Inflammatory macrophage treated with lipopolysaccharide for 1 hour (primary cell): Measurements from ENCODE around the gene GEN1.

ENCODE experiments used
- DNase-seq, 2 donors: peaks; one replicate each; pipeline ENCODE4 v3.0.0-alpha.2; 2020 to 2022

The GEN1 gene, protein sequence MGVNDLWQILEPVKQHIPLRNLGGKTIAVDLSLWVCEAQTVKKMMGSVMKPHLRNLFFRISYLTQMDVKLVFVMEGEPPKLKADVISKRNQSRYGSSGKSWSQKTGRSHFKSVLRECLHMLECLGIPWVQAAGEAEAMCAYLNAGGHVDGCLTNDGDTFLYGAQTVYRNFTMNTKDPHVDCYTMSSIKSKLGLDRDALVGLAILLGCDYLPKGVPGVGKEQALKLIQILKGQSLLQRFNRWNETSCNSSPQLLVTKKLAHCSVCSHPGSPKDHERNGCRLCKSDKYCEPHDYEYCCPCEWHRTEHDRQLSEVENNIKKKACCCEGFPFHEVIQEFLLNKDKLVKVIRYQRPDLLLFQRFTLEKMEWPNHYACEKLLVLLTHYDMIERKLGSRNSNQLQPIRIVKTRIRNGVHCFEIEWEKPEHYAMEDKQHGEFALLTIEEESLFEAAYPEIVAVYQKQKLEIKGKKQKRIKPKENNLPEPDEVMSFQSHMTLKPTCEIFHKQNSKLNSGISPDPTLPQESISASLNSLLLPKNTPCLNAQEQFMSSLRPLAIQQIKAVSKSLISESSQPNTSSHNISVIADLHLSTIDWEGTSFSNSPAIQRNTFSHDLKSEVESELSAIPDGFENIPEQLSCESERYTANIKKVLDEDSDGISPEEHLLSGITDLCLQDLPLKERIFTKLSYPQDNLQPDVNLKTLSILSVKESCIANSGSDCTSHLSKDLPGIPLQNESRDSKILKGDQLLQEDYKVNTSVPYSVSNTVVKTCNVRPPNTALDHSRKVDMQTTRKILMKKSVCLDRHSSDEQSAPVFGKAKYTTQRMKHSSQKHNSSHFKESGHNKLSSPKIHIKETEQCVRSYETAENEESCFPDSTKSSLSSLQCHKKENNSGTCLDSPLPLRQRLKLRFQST

DNA sequence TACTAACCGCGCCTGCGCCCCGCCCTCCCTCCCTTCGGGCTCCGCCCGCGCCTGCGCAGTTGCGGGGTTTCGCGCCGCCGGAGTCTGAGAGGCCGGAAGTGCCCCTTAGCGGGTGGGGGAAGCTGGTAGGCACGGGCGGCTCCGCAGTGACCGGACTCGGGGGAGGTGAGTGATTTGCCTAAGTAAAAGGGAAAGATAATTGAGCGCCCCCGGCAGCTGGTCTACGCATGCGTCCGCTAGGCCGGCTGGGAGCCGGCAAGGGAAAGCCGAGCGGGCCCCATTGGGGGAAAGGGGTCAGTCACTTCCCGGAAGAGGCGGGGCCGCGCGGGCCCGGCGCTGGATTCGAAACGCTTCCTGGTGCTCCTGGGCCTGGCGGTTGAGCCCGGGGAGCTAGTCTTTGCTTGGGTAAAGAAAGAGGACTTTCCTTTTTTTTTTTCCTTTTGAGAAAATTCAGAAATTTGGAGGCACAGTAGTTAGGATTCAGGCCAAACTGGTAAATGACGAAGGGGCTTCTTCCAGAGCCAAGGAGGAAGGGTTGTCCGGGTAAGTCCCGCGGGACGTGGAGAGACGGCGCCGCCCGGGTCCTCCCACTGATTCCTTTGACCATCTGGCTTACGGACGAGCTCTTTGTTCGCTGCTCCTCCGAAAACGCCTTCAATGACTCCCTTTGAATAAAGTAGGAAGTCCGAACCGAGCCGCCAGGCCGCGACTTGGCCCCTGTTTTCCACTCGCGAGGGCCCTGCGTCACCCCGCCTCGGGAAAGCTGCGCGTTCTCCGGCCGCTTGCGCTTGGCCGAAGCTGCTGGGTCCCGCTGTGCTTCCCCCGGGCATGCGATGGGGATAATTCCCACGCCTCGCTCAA lies at the start of gene GEN1, which contains the start of gene SMC6:
TSS of gene GEN1 (plus strand) at position 336 of the 861 bp plus-strand sequence. CDS start 5,806 bp downstream, outside the sequence.
TSS of gene SMC6 (minus strand) at position 8 of the 861 bp plus-strand sequence. CDS start 7,864 bp downstream, outside the sequence.
- peak; percentile 86 to 91 for DNase-seq

DNA sequence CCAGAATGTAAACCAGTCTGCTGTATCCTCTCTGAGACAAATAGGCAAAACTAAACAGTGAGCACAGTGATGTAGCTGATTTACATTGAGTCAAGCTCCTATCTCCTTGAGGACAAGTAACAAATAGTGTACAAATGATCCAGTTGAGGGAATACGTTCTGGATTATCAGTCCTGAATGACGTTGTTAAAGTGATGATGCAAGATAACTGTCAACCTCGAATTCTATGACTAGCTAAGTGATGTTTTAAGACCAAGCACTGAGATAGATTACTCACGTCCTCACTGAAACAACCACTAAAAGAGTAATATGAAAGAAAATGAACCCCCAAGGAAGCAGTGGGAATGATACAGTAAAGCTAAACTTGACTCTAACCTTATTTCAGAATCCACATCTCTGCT lies 47.1 kb upstream of the GEN1 start:
- DNase-seq: no peak

DNA sequence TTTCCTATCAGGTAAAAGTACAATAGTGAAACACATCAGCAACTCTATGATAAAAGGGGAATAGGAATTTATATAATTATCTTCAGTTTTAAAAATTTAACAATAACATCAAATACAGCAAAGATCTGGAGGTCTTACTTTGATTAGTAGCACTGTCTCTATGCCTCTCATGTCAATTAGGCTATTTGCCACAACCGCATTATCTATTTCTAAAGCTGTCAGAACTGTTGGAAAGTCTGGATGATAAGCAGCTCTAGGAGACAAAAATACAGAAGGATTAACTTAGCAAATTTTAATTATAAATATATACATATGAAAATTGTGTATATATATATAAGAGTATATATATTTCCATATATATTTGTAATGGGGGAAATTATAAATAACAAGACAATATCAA lies 45.4 kb upstream of the GEN1 start:
- DNase-seq: no peak

DNA sequence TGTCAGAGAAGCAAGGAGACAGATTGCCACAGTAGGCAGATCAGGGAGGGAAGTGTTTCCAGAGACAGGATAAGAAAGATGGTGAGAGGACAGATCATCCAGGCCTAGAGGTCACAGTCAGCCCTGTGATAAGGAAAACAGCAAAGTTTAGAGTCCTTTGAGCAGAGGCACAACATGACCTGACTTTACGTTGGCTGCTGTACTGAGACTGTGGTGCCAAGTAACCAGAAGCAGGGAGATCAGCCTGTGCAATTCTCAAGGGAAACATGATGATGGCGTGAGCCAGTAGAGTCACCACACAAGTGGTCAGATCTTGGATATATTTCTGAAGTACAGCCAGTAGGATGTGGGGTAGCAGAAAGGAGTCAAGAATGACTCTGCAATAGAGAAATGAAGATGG lies 44.0 kb upstream of the GEN1 start:
- no peak for DNase-seq

DNA sequence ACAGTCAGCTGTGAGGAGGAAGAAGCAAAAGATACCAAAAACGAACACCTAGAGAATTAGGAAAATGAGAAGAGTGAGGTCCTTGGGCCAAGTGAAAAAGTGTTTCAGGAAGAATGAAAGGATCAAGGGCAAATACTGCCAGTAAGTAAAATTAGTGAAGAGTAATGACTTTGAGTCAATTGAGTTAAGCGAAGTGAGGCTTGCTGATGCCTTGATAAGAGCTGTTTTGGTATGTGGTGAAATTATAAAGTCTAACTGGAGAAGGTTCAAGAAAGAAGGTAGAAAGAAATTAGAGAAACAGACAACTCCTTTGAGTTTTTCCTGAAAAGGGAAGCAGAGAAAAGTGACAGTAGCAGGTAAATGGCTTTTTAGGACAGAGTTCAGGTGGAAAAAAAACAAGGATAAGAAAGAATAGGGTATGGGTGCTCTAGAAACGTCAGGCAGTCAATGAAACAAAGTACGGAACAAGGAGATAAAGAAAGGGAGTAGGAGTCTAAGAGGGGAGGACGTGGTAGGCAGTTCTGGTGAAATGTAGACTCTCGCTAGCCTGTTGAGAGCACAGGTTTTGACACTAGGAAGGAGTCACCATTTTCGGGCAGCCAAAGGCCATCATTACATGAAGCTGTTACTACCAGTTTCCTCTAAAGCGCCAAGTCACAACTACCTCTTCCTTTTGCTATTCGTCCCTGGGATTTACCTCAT lies 43.2 kb upstream of the GEN1 start:
- no peak for DNase-seq

DNA sequence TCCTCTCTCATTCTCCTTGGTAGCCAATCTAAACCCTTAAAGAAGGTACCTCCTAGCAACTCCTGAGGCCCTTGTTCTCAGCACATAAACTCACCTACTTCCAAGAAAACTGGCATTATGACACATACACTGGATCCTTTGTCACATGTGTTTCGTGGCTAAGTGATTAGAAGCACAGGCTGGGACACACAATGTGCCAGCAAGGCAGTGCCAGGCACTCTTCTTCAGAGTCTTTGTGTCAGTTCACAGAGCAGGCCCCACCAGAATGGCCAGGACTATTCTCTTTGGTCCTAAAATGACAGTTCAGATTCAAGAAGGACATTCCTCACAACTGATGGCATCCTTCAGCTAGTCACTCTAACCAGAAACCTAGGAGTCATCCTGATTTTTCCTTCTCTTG lies 40.6 kb upstream of the GEN1 start:
- no peak for DNase-seq

DNA sequence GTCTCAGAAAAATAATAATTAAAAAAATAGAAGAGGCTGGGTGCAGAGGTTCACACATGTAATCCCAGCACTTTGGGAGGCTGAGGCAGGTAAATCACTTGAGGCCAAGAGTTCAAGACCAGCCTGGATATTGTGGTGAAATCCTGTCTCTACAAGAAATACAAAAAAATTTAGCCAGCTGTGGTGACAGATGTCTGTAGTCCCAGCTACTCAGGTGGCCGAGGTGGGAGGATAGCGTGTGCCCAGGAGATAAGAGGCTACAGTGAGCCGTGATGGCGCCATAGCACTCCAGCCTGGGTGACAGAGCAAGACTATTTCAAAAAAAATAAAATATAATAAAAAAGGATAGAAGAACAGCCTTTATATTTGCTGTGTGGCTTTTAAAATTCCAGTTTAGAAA lies 36.3 kb upstream of the GEN1 start:
- DNase-seq: no peak

DNA sequence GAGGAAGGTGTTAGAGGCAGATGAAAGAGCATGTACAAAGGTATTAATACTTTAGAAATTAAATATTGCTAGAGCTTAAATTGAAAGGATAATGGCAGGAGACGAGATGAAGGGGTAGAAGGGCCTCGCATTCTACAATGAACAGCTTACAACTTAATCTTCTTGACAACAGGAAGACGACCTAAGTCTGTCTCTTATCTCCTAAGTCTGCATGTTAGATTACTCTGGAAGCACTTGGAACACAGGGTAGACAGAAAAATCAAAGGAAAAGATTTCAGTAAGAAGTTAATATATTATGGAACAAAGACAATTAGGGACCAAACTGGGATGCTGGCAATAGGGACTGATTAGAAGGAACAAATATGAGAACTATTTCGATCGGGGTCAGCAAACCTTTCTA lies 35.2 kb upstream of the GEN1 start:
- no peak for DNase-seq

DNA sequence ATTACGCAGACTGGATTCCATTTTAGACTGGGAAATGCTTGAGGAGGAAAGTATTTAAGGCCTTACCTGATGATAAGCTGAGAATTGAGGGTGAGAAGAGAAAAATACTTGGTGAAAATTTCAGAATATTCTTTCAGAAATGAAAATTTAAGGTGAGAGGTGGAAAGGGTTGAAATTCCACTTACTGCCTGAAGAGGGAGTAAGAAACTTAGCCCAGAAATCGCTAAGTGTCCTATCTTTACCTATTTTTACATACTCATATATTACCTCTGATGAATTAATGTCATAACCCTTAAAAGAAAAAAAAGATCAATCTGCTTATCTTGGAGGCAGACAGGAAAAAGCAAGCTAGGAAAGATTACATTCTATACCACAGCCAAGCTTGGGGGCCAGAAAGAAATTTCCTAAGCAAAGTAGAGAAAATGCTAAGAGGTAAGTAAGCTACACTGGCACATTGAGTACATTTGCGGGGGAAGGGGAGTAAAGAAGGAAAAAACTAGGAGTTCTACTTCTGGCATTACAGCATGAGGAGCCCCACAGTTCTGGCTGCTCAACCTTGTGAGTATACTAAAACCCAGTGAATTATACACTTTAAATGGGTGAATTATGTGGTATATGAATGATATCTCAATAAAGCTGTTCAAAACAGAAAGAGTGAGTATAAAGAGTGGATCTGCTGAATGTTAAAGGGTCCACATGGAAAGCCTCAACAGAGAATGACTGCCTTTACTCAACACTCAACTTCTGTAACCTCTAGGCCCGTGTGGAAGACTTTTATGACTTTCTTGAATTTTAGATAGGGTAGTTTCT lies 34.2 kb upstream of the GEN1 start:
- peak; percentile 4 to 49 for DNase-seq

DNA sequence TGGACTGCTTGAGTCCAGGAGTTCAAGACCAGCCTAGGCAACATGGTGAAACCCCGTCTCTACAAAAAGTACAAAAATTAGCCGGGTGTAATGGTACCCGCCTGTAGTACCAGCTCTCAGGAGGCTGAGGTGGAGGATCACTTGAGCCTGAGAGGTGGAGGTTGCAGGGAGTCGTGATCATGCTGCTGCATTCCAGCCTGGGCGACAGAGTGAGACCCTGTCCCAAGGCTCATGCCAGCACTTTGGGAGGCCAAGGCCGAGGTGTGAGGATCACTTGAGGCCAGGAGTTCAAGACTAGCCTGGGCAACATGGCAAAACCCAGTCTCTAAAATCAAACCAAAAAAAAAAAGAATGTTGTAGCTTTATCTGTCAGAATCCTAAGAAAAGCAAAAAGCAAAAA lies 25.7 kb upstream of the GEN1 start:
- DNase-seq: no peak

DNA sequence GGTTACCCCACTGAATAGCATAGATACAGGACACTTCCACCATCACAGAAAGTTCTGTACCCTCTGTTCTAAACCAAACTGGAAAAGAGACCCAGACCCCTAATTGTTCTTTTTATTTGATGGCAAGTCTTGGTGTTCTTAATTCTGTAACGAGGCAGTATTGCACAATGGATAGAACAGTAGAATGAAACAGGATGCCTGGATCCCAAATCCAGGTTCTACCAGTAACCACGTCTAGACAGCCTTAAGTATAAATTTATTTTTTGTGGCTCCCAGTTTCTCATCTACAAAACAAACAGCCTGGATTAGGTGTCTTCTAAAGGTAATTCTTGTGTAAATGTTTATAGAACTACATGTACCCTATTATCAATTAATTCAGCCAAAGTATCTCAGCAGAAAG lies 24.1 kb upstream of the GEN1 start:
- no peak for DNase-seq

DNA sequence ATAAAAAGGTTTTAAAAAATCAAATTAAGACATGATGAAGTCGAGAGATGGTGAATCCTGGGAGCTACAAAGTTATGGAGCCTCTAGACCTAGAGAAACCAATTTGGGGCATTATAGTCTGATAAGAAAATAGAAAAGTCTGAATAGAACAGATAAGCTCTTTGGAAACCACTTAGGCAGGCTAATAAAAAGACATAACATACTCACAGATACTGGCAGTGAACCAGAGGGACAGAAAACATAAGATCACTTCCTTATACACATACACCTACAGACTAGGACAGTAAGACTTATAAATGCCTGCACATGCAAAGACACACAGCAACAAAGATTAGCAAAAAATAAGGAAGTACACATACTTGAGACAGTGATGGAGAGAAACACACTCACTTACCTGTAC lies 20.3 kb upstream of the GEN1 start:
- DNase-seq: no peak

DNA sequence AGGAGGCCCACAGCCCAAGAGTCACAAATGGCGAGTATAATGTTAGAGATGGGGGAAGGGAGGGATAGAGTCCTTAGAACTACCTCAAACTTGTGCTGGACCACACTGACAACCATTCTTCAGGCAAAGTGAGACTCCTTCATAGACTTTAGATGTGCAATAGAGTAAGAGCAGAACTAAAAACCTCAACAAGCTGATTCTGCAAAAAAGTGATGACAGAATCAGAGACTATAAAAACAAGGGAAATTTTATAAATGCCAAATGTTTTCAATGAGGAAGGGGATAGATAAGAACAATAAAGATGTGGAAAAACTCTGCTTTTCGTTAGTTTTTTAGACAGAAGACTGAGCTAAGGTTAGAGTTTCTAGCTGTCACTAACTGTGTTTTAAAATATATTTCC lies 18.1 kb upstream of the GEN1 start:
- no peak for DNase-seq

DNA sequence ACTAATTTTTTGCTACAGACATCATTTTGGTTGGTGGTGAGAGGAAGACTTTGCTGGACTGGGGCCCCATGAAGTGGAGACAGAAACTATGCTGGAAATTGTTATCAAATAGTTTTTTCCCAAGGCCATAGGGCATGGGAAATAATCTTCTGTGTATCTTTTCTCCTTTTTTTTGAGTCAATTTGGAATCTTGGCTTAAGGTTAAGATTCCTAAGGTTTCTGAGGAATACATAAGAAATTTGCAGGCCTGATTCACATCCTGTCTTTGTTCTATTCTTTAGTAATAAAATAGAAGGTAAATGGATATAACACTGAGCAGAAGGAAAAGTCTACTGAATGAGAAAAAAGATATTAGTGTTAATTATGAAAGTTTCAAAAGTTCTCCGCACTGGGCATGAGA lies 16.9 kb upstream of the GEN1 start:
- DNase-seq: no peak

DNA sequence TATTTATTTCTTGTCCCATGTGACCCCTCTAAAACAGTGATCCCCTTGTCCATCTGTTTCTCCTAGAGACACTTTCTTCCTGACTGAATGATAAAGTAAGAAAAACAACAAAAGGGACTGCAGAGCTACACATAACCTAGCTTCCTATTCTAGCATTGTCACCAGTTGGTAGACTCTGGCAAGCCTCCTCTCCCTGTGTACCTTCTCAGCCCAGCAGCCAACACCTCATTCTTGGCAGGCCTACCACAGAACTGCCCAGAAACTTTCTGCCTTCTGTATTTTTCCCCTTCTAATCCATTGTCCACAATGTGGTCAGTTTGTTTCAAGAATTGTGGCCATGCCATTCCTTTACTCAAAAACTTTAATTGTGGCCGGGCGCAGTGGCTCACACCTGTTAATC lies 13.7 kb upstream of the GEN1 start:
- DNase-seq: no peak

DNA sequence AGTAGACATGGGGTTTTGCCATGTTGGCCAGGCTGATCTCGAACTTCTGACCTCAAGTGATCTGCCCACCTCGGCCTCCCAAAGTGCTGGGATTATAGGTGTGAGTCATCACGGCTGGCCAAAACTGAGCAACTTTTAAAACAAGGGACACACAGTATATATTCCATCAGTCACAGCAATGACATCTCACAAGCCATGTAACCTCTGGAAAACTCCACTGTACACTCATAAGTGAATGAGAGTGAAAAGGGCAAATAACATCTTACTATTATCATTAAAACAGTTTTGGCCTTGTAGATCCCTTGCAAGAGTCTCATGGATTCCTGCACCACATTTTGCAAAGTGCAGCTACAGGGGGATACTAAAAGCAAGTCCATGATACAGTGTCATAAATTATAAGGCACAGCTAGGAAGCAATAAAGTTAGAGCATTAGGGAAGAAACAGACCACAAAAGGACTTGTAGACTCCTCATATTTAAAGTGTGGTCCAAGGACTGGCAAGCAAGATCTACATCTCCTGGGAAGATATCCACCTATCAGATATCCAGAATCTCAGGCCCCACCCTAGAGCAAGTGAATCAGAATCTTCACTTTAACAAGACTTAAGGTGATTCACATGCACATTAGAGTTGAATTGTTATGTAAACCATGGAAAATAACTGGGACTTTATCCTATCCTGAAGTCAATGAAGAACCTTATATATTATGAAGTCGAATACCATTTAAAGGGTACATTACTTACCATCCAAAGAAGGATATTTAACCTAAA lies 6.1 kb upstream of the GEN1 start:
- DNase-seq: no peak

DNA sequence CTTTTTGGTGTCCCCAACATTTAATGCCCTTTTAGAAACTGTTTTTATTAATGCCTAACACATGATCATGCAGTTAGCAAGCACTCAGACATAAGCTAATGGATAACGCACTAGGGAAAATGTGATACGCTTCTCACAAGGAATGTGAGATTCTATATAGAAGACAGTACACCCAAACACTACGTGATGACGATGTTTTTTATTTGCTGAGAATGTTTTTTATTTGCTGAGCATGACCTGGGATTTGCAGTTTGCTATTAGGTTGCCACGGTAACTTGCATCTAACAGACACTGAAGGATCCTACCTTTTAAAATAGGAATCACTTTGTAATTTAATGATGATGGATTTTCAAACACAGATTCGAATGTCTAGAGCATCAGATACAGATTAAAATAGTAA lies 5.2 kb upstream of the GEN1 start:
- DNase-seq: no peak

DNA sequence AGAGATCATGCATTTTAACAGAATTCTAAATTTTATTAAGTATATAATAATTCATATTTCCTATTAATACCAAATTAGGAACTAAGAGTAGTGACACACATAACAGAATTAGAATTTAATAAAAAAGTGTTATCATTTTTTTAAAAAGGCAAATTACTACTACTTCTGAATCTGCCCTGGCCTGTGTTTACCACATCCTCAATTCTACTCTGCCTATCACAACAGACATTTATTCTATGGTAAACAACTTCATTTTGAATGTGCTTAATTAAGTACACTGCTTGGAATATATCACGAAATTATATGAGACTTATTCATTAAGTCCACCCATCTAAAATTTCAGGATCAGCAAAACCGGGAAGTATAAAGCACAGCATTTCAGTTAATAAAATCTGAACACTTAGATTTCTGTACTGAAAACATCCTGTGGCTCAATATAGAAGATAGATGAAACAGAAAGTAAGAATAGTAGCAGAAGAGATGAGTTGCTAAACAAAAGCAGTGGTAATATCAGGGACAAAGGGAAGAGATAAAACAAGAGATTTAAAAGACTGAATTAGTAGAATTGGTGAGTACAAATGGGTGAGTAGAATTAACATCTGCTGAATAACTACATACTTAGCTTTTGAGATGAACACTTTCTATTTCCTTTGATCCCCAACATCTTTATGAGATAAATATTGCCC lies 4.0 kb upstream of the GEN1 start:
- DNase-seq: no peak

DNA sequence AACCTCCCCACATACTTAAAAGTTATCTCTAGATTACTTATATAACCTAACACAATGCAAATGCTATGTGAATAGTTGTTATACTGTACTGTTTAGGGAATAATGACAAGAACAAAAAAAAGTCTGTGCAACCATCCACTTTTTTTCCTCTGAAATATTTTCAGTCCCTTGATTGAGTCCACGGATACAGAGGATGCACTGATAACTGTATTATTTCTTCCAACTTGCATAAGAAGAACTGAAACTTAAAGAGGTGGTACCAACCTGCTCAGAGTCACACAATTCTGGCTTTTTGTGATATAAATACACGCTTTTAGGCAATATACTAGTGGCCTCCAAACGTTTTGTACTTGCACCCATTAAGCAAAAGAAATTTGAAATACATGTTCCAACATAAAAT lies 1.7 kb upstream of the GEN1 start:
- DNase-seq: no peak
